Natural killer cell treated with Interleukin-12 subunit alpha and Interleukin-12 subunit beta and Interleukin-15 and Interleukin-18, amount 100 ng/mL, for 72 hours (primary cell): ENCODE data around the gene DMXL2. TPM values are rescaled to one million over a fixed set of nuclear protein-coding genes. Genes with fewer than 3 reads are reported as not detected.
"Not testable (repeated sequence)": the region's sequence is repeated elsewhere in the genome, so short reads cannot be mapped to it uniquely, and the experiment has no call there.

ENCODE experiments used
- ATAC-seq, 2 donors: fragments of 150-1000 bp; cut with Tn5 transposase in 1 of 2; sonication (Bioruptor Pico), chemical (Tn5 transposase) in 1 of 2; 2 replicates each; pipeline ENCODE4 v1.10.0; 2021
- DNase-seq: peaks from one replicate; pipeline ENCODE4 v3.0.0; 2022; ENCODE audit warnings: low spot score
- H3K27ac Mint-ChIP-seq, 2 donors: 1 replicate in 1 of 2; 2 replicates in 1 of 2; pipeline ENCODE4 v1.8.0; 2022; ENCODE audit warnings: mixed read lengths in 2 of 2, mild to moderate bottlenecking in 1 of 2, moderate library complexity in 1 of 2
- H3K27me3 Mint-ChIP-seq, 2 donors: 1 replicate in 1 of 2; 2 replicates in 1 of 2; pipeline ENCODE4 v1.8.0; 2022; ENCODE audit warnings: mixed read lengths in 2 of 2
- H3K36me3 Mint-ChIP-seq: one replicate; pipeline ENCODE4 v1.8.0; 2022; ENCODE audit warnings: mixed read lengths
- H3K4me1 Mint-ChIP-seq, 2 donors: 1 replicate in 1 of 2; 2 replicates in 1 of 2; pipeline ENCODE4 v1.8.0; 2022; ENCODE audit warnings: low read depth in 2 of 2, mixed read lengths in 2 of 2, mild to moderate bottlenecking in 1 of 2
- H3K4me3 Mint-ChIP-seq: one replicate; pipeline ENCODE4 v1.8.0; 2022; ENCODE audit warnings: mixed read lengths
- H3K9me3 Mint-ChIP-seq: 2 replicates; pipeline ENCODE4 v1.8.0; 2022; ENCODE audit warnings: mixed read lengths
- total RNA-seq, 2 donors: library from RNA; stranded (reverse); gene quantifications; one replicate each; pipeline ENCODE4 v1.2.3, GENCODE V29; 2022

Gene DMXL2
- total RNA-seq, result 1 to 10 TPM; 7.8 to 9.2 TPM

DNA sequence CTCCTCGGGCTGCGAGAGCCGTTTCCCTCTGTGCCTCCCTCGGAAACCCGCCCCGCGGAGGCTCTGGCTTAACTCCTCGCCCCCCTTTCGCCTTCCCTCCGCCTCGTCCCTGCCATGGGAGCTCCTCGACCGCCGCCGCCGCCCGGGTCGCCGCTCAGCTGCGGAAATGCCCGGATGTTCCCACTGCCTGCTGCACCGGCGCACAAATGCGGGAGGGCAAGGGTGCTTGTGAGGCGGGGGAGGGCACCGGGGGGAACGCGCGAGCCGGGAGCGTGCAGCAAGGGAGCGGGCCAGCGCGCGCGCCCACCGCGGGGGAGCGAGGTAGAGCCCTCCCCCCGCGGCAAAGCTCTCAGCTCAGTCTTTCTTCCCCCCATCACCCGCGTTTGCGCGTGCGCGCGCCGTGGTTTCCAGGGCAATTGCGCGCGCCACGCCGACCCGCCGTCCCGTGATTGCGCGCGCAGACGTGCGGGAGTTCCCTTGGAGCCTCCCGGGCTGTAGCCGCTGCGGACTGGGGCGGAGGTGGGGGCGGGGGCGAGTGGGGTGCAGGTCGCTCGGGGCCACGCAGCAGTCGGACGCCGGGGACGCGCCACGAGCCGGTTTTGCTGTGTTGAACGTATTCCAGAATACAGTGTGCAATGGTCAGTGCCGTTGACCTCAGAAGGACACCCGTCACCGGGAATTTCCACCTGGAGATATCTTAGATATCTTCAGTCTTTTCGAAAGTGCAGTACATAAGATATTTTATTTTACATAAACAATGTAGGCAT lies at the start of gene DMXL2:
DMXL2 (minus strand) TSS at position 168 of the 767 bp plus-strand sequence. CDS start 226 bp downstream, outside the sequence.
- Mint-ChIP-seq H3K4me1 (peaks cover 13 to 15% of the 10 kb centered on the region in 2 donors), H3K9me3 (no peaks in the 10 kb centered on the region), H3K27ac (peak within 1 kb of the TSS; percentile 35 to 62), H3K4me3 (peak within 1 kb of the TSS; percentile 81), H3K27me3 (peaks cover 24 to 38% of the 10 kb centered on the region in 2 donors), H3K36me3 (no peaks in the 10 kb centered on the region)
- DNase-seq (peak; percentile 76), ATAC-seq (peak; percentile 77 to 79)

- H3K4me3 Mint-ChIP-seq, result no peak overlapping the region
- DNase-seq, result no peak
- peaks cover 21 to 23% of the 10 kb centered on the region in 2 donors for H3K27me3 Mint-ChIP-seq
- no peaks in the 10 kb centered on the region for H3K4me1 Mint-ChIP-seq
- no peak overlapping the region for H3K27ac Mint-ChIP-seq
- H3K9me3 Mint-ChIP-seq, result no peaks in the 10 kb centered on the region
- H3K36me3 Mint-ChIP-seq, result no peaks in the 10 kb centered on the region
- no peak for ATAC-seq
Observed at GRCh38 chr15:51672155-51672687, 49.6 kb upstream of the DMXL2 start.

GRCh38 chr15:51669381-51669780 lies 46.8 kb upstream of the DMXL2 start:
- no peaks in the 10 kb centered on the region for H3K4me1 Mint-ChIP-seq
- no peaks in the 10 kb centered on the region for H3K36me3 Mint-ChIP-seq
- ATAC-seq (no peak), DNase-seq (no peak)
- H3K4me3 Mint-ChIP-seq, result no peak overlapping the region
- H3K9me3 Mint-ChIP-seq, result no peaks in the 10 kb centered on the region
- H3K27ac Mint-ChIP-seq, result no peak overlapping the region
- peaks cover 23 to 29% of the 10 kb centered on the region in 2 donors for H3K27me3 Mint-ChIP-seq

DNA sequence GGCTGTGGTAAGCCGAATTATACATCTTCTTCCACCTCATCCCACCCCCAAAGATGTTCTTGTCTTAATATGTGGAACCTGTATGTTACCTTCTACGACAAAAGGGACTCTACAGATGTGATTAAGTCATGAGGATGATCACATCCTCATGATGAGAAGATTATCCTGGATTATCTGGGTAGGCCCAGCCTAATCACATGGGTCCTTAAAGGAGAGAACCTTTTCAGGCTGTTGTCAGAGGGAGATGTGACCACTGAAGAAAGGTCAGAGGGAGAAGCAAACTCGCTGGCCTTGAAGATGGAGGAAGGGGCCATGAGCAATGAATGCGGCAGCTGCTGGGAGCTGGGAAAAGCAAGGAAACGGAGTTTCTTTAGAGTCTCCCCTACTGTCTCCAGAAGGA lies 45.9 kb upstream of the DMXL2 start:
- H3K4me1 Mint-ChIP-seq, result no peaks in the 10 kb centered on the region
- ATAC-seq (no peak), DNase-seq (no peak)
- H3K27me3 Mint-ChIP-seq, result peaks cover 21 to 29% of the 10 kb centered on the region in 2 donors
- H3K9me3 Mint-ChIP-seq, result no peaks in the 10 kb centered on the region
- no peak overlapping the region for H3K27ac Mint-ChIP-seq
- no peak overlapping the region for H3K4me3 Mint-ChIP-seq
- no peaks in the 10 kb centered on the region for H3K36me3 Mint-ChIP-seq

GRCh38 chr15:51667478-51667877 lies 44.9 kb upstream of the DMXL2 start:
- ATAC-seq (no peak), DNase-seq (no peak)
- Mint-ChIP-seq H3K4me1 (no peaks in the 10 kb centered on the region), H3K36me3 (no peaks in the 10 kb centered on the region), H3K9me3 (no peaks in the 10 kb centered on the region), H3K27me3 (peaks cover 22 to 38% of the 10 kb centered on the region in 2 donors), H3K27ac (no peak overlapping the region), H3K4me3 (no peak overlapping the region)

- H3K27me3 Mint-ChIP-seq, result peaks cover 7 to 10% of the 10 kb centered on the region in 2 donors
- ATAC-seq, result no peak
- H3K9me3 Mint-ChIP-seq, result no peaks in the 10 kb centered on the region
- no peak overlapping the region for H3K27ac Mint-ChIP-seq
- H3K4me1 Mint-ChIP-seq, result no peaks in the 10 kb centered on the region
- H3K36me3 Mint-ChIP-seq, result no peaks in the 10 kb centered on the region
- H3K4me3 Mint-ChIP-seq, result no peak overlapping the region
- no peak for DNase-seq
Observed at GRCh38 chr15:51661072-51661471, 38.5 kb upstream of the DMXL2 start.

- Mint-ChIP-seq H3K27ac (no peak overlapping the region), H3K4me3 (no peak overlapping the region), H3K9me3 (no peaks in the 10 kb centered on the region), H3K27me3 (peaks cover 4 to 18% of the 10 kb centered on the region in 2 donors), H3K4me1 (no peaks in the 10 kb centered on the region), H3K36me3 (no peaks in the 10 kb centered on the region)
- ATAC-seq (no peak), DNase-seq (no peak)
Observed at GRCh38 chr15:51658664-51659063, 36.1 kb upstream of the DMXL2 start.

- peaks cover 7 to 18% of the 10 kb centered on the region in 2 donors for H3K27me3 Mint-ChIP-seq
- not testable (repeated sequence) for H3K9me3 Mint-ChIP-seq
Observed at GRCh38 chr15:51655401-51656057, 33.0 kb upstream of the DMXL2 start.

DNA sequence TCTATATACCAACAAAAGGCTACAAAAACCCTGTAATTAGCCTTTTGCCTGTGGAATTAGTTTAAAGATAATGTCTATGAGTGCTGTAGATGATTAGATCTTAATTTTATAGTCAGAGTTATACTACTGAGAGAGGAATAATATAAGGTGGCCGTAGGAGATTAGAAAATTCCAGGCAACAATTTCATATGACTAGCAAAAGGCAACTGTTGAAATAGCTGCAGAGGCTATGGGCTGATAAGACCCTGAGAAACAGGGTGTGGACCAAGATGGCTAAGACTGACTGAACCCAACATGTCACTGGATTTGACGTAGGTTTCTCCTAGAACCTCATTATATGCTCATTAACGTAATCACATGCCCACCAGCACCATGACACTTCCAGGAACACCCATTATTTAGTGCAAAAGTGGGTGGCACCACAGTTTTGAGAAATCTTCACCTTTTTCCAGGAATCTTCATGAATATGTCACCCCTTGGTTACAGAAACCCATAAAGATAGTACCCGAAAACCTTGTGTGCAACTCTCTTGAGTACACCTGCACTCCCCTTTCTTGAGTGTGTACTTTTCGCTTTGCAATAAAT lies 29.6 kb upstream of the DMXL2 start:
- ATAC-seq (no peak), DNase-seq (no peak)
- Mint-ChIP-seq H3K4me3 (no peak overlapping the region), H3K27me3 (peaks cover 7 to 18% of the 10 kb centered on the region in 2 donors), H3K9me3 (no peaks in the 10 kb centered on the region), H3K4me1 (no peaks in the 10 kb centered on the region), H3K27ac (no peak overlapping the region), H3K36me3 (no peaks in the 10 kb centered on the region)

More at GRCh38 chr15:51655401-51656057, 33.0 kb upstream of the DMXL2 start:
- not testable (repeated sequence) for H3K4me3 Mint-ChIP-seq, H3K4me1 Mint-ChIP-seq, ATAC-seq, H3K36me3 Mint-ChIP-seq, H3K27ac Mint-ChIP-seq, DNase-seq

DNA sequence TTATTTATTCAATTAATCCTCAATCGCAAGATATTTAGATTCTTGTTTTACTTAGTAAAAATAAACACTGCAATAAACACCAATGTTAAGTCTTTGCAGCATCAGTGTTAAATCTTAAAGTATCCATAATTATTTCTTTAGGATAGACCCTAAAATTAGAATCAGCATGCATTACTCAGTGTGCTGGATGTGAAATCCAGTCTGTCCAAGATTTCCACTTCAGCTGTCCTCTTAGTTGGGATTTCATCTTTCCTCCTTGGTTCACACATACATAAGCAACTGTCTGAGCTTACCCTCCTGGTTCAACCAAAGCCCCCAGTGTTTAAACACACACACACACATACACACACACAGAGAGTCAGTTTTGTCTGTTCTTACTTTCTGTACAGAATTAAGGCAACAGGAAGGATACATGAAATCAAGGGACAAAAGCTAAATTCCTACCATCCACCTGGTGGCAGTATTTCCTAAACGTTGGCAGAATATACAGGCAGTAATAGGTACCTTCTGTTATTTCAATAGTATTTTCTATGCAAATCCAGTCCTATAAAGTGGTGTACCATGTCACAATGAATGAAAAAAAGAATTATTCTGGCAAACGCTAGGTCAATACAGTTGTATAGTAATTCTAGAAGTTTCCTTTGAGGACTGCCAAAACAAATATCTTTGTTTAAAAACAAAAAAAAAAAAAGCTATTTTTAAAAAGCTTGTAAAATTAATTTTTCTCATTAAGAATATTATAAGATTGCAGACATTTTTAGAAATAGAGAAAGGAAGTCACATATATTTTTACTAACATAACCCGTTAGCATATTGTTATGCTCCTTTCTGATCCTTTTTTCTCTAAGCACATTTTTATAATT lies 27.3 kb upstream of the DMXL2 start:
- no peaks in the 10 kb centered on the region for H3K36me3 Mint-ChIP-seq
- H3K9me3 Mint-ChIP-seq, result no peaks in the 10 kb centered on the region
- H3K27ac Mint-ChIP-seq, result no peak overlapping the region
- DNase-seq (peak; percentile 75), ATAC-seq (peak in 1 of 2 donors; percentile 68)
- H3K27me3 Mint-ChIP-seq, result peaks cover 7 to 10% of the 10 kb centered on the region in 2 donors
- no peak overlapping the region for H3K4me3 Mint-ChIP-seq
- H3K4me1 Mint-ChIP-seq, result no peaks in the 10 kb centered on the region

GRCh38 chr15:51648643-51649042 lies 26.1 kb upstream of the DMXL2 start:
- H3K27me3 Mint-ChIP-seq, H3K4me1 Mint-ChIP-seq, DNase-seq, H3K27ac Mint-ChIP-seq, H3K36me3 Mint-ChIP-seq, H3K9me3 Mint-ChIP-seq, H3K4me3 Mint-ChIP-seq, ATAC-seq: not testable (repeated sequence)

- ATAC-seq, H3K27me3 Mint-ChIP-seq, H3K4me3 Mint-ChIP-seq, H3K9me3 Mint-ChIP-seq, H3K4me1 Mint-ChIP-seq, H3K27ac Mint-ChIP-seq, DNase-seq, H3K36me3 Mint-ChIP-seq: not testable (repeated sequence)
Observed at GRCh38 chr15:51648101-51648500, 25.5 kb upstream of the DMXL2 start.

DNA sequence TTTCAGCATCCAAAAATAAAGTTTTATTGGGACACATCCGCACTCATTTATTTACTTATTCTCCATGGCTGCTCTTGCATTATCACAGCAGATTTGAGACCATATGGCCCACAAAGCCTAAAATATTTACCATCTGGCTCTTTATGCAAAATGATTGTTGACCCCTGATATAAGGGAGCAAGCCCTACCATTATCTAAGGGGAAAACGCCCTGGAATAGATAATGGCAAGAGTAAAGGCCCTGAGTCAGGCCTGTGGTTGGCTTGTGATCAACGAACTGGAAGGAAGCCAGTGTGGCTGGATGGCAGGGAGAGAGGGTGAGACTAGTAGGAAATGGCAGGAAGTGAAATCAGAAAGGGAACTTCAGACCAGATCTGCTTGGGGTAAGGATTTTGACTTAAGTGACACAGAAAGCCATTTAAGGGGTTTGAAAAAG lies 24.6 kb upstream of the DMXL2 start:
- DNase-seq (no peak), ATAC-seq (no peak)
- Mint-ChIP-seq H3K9me3 (no peaks in the 10 kb centered on the region), H3K36me3 (no peaks in the 10 kb centered on the region), H3K27me3 (peaks cover 8 to 10% of the 10 kb centered on the region in 2 donors), H3K4me1 (no peaks in the 10 kb centered on the region), H3K4me3 (no peak overlapping the region), H3K27ac (no peak overlapping the region)
